Activated T-cell treated with anti-CD3 and anti-CD28 coated beads for 24 hours (primary cell): ENCODE measurements around the gene CCDC3.
A peak's percentile ranks its signal among the peaks of the same experiment; 100 is the strongest.

Experiments
- DNase-seq: peaks from one replicate; pipeline ENCODE4 v3.0.0-alpha.2; 2020; ENCODE audit warnings: low read depth

Gene CCDC3

GRCh38 chr10:12922117-12922900, 79.2 kb downstream of the CCDC3 start:
- no peak for DNase-seq

- DNase-seq: no peak
Observed at GRCh38 chr10:12921163-12921562, 80.3 kb downstream of the CCDC3 start.

- no peak for DNase-seq
Observed at GRCh38 chr10:12919574-12919973, 81.9 kb downstream of the CCDC3 start.

GRCh38 chr10:12916587-12916986, 84.9 kb downstream of the CCDC3 start:
- no peak for DNase-seq

GRCh38 chr10:12915637-12916168, 85.8 kb downstream of the CCDC3 start:
- no peak for DNase-seq

- DNase-seq: no peak
Observed at GRCh38 chr10:12914111-12914510, 87.4 kb downstream of the CCDC3 start.

- no peak for DNase-seq
Observed at GRCh38 chr10:12911795-12912194, 89.7 kb downstream of the CCDC3 start.

- no peak for DNase-seq
Observed at GRCh38 chr10:12910835-12911234, 90.7 kb downstream of the CCDC3 start.

GRCh38 chr10:12909836-12910185, 91.7 kb downstream of the CCDC3 start:
- DNase-seq: no peak

- no peak for DNase-seq
Observed at GRCh38 chr10:12909182-12909835, 92.2 kb downstream of the CCDC3 start.

- DNase-seq: no peak
Observed at GRCh38 chr10:12908773-12909172, 92.7 kb downstream of the CCDC3 start.

GRCh38 chr10:12907656-12908055, 93.9 kb downstream of the CCDC3 start:
- DNase-seq: no peak

- no peak for DNase-seq
Observed at GRCh38 chr10:12906051-12906541, 95.4 kb downstream of the CCDC3 start.

- DNase-seq: no peak
Observed at GRCh38 chr10:12905067-12905466, 96.4 kb downstream of the CCDC3 start.

- no peak for DNase-seq
Observed at GRCh38 chr10:12902851-12903358, 98.6 kb downstream of the CCDC3 start.

GRCh38 chr10:12902135-12902572, 99.4 kb downstream of the CCDC3 start:
- DNase-seq: peak; percentile 18

- no peak for DNase-seq
Observed at GRCh38 chr10:12899546-12899945, 102.0 kb downstream of the CCDC3 start.

GRCh38 chr10:12898271-12898670, 103.2 kb downstream of the CCDC3 start:
- DNase-seq: no peak

GRCh38 chr10:12897278-12897677, 104.2 kb downstream of the CCDC3 start:
- DNase-seq: no peak

- DNase-seq: no peak
Observed at GRCh38 chr10:12896251-12896650, 105.3 kb downstream of the CCDC3 start.

- DNase-seq: no peak
Observed at GRCh38 chr10:12892924-12893323, 108.6 kb downstream of the CCDC3 start.

- DNase-seq: no peak
Observed at GRCh38 chr10:12890958-12891357, 110.6 kb downstream of the CCDC3 start.

GRCh38 chr10:12888470-12888869, 113.0 kb downstream of the CCDC3 start:
- no peak for DNase-seq
